ENCODE data around the gene SLC24A4. TPM values are rescaled to one million over a fixed set of nuclear protein-coding genes. Genes with fewer than 3 reads are reported as not detected.

SLC24A4 gene
- total RNA-seq, 1 donor from 2014 or later = not detected

DNA sequence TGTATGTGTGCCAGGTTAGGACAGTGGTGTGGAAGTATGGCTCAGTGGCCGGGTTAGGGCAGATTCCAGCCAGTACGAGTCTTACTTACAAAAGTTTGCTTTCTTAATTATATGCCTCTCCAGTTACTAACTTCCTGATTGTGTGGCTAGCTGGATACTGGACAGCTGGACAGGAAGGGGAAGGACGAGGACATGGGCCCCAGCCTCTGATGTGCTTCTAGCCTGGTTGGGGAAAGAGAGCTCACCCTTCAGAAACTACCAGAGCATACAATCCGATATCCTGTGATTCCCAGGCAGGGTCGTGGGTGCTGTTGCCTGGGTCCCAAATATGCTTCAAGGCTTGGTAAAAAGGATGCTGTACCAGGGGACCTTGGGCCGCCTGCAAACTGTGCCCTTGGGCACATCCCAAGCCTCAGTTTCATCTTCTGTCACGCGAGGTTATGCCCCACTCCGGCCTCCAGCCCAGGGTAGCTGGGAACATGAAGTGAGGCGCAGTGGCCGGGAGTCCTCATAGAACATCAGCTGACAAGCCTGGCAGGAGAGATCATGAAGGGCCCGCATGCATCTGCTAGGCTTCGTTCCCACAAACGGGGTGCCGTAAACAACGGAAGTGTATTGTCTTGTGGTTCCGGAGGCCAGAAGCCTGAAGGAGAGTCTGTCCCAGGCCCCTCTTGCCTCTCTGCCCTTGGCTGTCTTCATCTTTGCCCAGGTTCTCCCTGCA lies 167.4 kb downstream of the SLC24A4 start:
- no peak overlapping the region for H3K4me3 ChIP-seq (ENCODE audit: low read depth, low read length)
- DNase-seq (ENCODE audit: low read depth) = no peak
- TF ChIP-seq CTCF (conservative IDR thresholded peaks at IDR 0.05; ENCODE audit: low read depth, low read length) = no peak

DNA sequence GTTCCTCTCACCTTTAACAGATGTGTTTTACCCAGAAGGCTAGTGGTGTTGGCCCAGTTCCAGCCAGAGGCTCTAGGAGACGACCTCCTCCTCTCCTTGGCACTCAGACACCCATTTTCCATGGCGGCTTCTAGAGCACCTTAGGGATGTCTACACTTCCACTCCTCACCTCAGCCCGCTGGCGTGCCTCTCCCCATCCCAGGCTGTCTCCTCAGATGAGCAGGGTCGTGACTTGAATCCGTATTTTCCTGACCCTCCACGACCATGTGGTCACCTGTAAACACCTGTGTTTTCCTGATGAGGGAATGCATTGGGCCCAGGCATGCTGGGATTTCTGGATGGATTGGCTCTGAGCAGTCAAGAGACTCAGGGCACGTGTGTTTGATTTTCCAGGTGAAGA lies 168.8 kb downstream of the SLC24A4 start:
- H3K4me3 ChIP-seq (ENCODE audit: low read depth, low read length) = no peak overlapping the region
- TF ChIP-seq CTCF (conservative IDR thresholded peaks at IDR 0.05; ENCODE audit: low read depth, low read length) = no peak
- DNase-seq (ENCODE audit: low read depth) = no peak

- H3K4me3 ChIP-seq (ENCODE audit: low read depth, low read length) = no peak overlapping the region
- no peak for TF ChIP-seq CTCF (conservative IDR thresholded peaks at IDR 0.05; ENCODE audit: low read depth, low read length)
- DNase-seq (ENCODE audit: low read depth) = no peak
Measured at GRCh38 chr14:92492258-92492657, 169.3 kb downstream of the SLC24A4 start.

DNA sequence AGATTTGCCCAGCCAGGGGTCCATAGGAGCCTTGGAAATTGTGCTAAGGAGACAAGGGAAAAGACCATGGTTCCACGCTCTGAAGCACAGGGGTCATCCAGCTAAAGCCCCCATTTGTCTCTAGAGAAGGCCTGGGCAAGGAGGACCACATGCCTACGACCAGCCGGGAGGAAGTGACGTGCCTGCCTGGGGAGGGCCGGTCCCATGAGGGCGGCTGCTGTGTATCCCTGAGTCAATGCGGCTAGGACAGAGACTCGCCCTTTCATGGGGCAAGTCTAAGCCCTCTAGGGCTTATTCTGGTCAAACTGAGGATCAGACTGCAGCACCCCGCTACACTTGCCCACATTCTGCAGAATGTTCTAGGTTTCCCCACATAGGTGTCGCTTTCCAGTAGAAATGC lies 170.1 kb downstream of the SLC24A4 start:
- no peak for DNase-seq (ENCODE audit: low read depth)
- no peak for TF ChIP-seq CTCF (conservative IDR thresholded peaks at IDR 0.05; ENCODE audit: low read depth, low read length)
- H3K4me3 ChIP-seq (ENCODE audit: low read depth, low read length) = no peak overlapping the region

DNA sequence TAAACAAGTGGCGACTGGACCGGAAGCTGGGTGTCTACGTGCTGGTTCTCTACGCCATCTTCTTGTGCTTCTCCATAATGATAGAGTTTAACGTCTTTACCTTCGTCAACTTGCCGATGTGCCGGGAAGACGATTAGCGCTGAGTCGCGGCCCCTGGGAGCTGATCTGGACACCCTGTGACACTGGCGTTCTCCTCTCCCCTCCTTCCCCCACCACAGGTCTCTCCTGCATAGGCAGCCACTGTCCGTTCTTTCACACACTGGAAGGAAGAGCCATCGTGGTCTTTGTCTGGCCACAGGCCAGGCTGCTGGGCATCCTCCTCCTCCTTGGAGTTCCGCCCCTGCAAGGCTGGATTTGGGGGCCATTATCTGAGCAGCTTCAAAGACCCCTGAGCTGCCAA lies 170.5 kb downstream of the SLC24A4 start:
- no peak for DNase-seq (ENCODE audit: low read depth)
- no peak for TF ChIP-seq CTCF (conservative IDR thresholded peaks at IDR 0.05; ENCODE audit: low read depth, low read length)
- no peak overlapping the region for H3K4me3 ChIP-seq (ENCODE audit: low read depth, low read length)

DNA sequence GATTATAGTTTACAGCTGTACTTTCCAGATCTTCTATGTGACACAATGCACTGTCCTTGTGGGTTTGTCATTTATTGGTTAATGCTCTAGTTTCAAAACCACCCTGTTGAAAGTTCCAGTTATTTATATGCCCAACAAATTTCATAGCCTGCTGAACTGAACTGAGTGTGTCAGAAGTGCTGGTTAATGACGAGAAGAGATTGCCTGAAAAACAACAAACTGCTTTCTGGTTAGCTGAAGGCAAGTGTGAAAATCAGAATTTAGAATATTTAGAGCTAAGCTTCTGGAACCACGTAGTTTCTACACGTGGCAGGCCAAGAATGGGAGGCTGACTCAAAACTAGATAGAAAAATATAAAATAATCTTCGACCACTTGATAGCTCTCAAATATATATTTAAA lies 171.5 kb downstream of the SLC24A4 start:
- no peak for TF ChIP-seq CTCF (conservative IDR thresholded peaks at IDR 0.05; ENCODE audit: low read depth, low read length)
- DNase-seq (ENCODE audit: low read depth) = no peak
- H3K4me3 ChIP-seq (ENCODE audit: low read depth, low read length) = no peak overlapping the region

- DNase-seq (ENCODE audit: low read depth) = no peak
- no peak overlapping the region for H3K4me3 ChIP-seq (ENCODE audit: low read depth, low read length)
- TF ChIP-seq CTCF (conservative IDR thresholded peaks at IDR 0.05; ENCODE audit: low read depth, low read length) = no peak
Measured at GRCh38 chr14:92495027-92495426, 172.1 kb downstream of the SLC24A4 start.

Measured in epithelial cell of proximal tubule (primary cell).